ENCODE results near the gene PCIF1. TPM values are rescaled to one million over a fixed set of nuclear protein-coding genes. Genes with fewer than 3 reads are reported as not detected.
A peak's percentile ranks its signal among the peaks of the same experiment; 100 is the strongest.

The PCIF1 gene
- total RNA-seq, 1 experiment from 2014 or later: 26.8 TPM

DNA sequence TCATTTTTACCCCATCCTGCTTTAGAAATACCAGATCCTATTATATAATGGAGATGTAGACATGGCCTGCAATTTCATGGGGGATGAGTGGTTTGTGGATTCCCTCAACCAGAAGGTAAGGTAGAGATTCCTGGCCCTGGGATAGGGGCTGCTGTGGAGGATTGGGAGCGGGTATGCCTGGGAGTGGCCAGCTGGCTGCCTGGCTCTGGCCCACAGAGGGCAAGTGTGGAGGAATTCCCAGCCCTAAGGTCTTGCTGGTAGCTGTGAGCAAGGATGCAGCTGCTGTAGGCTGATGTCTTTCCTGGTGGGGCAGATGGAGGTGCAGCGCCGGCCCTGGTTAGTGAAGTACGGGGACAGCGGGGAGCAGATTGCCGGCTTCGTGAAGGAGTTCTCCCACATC lies 36.8 kb upstream of the PCIF1 start:
- Histone ChIP-seq H2BK15ac (ENCODE audit: low read depth, low read length) (no peak overlapping the region), H3K23ac (ENCODE audit: insufficient read length, low read depth, low read length) (no peak overlapping the region), H3K79me1 (ENCODE audit: insufficient read depth, low read depth, low read length, poor library complexity, severe bottlenecking) (no peaks in the 10 kb centered on the region), H3K56ac (ENCODE audit: insufficient read length, low read depth, low read length) (no peak overlapping the region), H4K5ac (ENCODE audit: insufficient read length, low read depth, low read length) (no peak overlapping the region), H4K8ac (replicated peaks; ENCODE audit: insufficient read length, low read depth, low read length) (no peak overlapping the region), H4K91ac (ENCODE audit: insufficient read length, low read depth, low read length) (no peak overlapping the region), H2BK5ac (ENCODE audit: insufficient read length, low read length) (no peak overlapping the region), H3K23me2 (ENCODE audit: insufficient read length, low read depth, low read length, poor library complexity, severe bottlenecking) (no peaks in the 10 kb centered on the region), H2BK120ac (ENCODE audit: low read depth, low read length, poor library complexity, severe bottlenecking) (no peak overlapping the region), H3K4me1 (ENCODE audit: insufficient read depth, low read length) (no peaks in the 10 kb centered on the region), H3K27me3 (ENCODE audit: insufficient read depth, low read length) (no peaks in the 10 kb centered on the region), H3K4ac (ENCODE audit: low read depth, low read length) (no peak overlapping the region), H2AK5ac (ENCODE audit: insufficient read length, low read length) (no peak overlapping the region), H3K9ac (ENCODE audit: extremely low read depth, insufficient read length, low read length) (no peak overlapping the region), H2BK12ac (ENCODE audit: insufficient read length, low read depth, low read length) (no peak overlapping the region), H2BK20ac (ENCODE audit: low read depth, low read length, poor library complexity, severe bottlenecking) (no peak overlapping the region), H3T11ph (ENCODE audit: low read length) (no peak overlapping the region), H3K4me2 (ENCODE audit: insufficient read depth, insufficient read length, low read length) (no peak overlapping the region), H3K79me2 (ENCODE audit: insufficient read depth, low read length) (no peaks in the 10 kb centered on the region), H3K14ac (ENCODE audit: insufficient read depth, low read length) (no peak overlapping the region), H4K20me1 (ENCODE audit: control insufficient read depth, insufficient read depth, insufficient read length) (no peaks in the 10 kb centered on the region), H3K27ac (ENCODE audit: insufficient read length, low read depth, low read length) (no peak overlapping the region), H2AFZ (ENCODE audit: low read length) (no peak overlapping the region), H3K18ac (ENCODE audit: insufficient read length, low read depth, low read length) (no peak overlapping the region), H3K9me3 (ENCODE audit: control insufficient read depth, low read depth, low read length) (no peaks in the 10 kb centered on the region)
- Mint-ChIP-seq H3K9me3 (no peaks in the 10 kb centered on the region), H3K4me1 (no peaks in the 10 kb centered on the region), H3K36me3 (ENCODE audit: insufficient read depth in 1 of 3, low read depth in 3 of 3) (peaks cover 23 to 56% (median 47%) of the 10 kb centered on the region in 3 experiments), H3K27ac (peak overlapping the region in 2 of 3 experiments; percentile 25 to 46; a peak in 2 of 7 replicates), H3K27me3 (ENCODE audit: low read depth) (no peaks in the 10 kb centered on the region; the same call in 1 of the 2 replicates), H3K4me3 (no peak overlapping the region)
- DNase-seq: no peak
- WGBS (ENCODE audit: extremely low coverage, insufficient read length, low lambda C conversion rate): no CpG with 5 or more reads among the region's 7 CpGs
- TF ChIP-seq, protein P1, sequence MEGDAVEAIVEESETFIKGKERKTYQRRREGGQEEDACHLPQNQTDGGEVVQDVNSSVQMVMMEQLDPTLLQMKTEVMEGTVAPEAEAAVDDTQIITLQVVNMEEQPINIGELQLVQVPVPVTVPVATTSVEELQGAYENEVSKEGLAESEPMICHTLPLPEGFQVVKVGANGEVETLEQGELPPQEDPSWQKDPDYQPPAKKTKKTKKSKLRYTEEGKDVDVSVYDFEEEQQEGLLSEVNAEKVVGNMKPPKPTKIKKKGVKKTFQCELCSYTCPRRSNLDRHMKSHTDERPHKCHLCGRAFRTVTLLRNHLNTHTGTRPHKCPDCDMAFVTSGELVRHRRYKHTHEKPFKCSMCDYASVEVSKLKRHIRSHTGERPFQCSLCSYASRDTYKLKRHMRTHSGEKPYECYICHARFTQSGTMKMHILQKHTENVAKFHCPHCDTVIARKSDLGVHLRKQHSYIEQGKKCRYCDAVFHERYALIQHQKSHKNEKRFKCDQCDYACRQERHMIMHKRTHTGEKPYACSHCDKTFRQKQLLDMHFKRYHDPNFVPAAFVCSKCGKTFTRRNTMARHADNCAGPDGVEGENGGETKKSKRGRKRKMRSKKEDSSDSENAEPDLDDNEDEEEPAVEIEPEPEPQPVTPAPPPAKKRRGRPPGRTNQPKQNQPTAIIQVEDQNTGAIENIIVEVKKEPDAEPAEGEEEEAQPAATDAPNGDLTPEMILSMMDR (conservative IDR thresholded peaks at IDR 0.05): no peak
